WTC11 (cell line): Measurements from ENCODE around the gene FCER1G. TPM values are rescaled to one million over a fixed set of nuclear protein-coding genes. Genes with fewer than 3 reads are reported as not detected.

ENCODE experiments used
- CREM ChIP-seq: sonication (generic); formaldehyde crosslinking; IDR thresholded peaks from 2 replicates; pipeline ENCODE4 v1.8.1; 2022; ENCODE audit warnings: mild to moderate bottlenecking, missing genetic modification reagents, moderate library complexity
- FOXK1 ChIP-seq: sonication (generic); formaldehyde crosslinking; IDR thresholded peaks from 2 replicates; pipeline ENCODE4 v1.8.0; 2022; ENCODE audit warnings: mild to moderate bottlenecking, moderate library complexity, missing genetic modification reagents
- FOXP4 ChIP-seq: sonication (generic); formaldehyde crosslinking; IDR thresholded peaks from 2 replicates; pipeline ENCODE4 v1.8.0; 2022; ENCODE audit warnings: mild to moderate bottlenecking, missing genetic modification reagents
- GABPB1 ChIP-seq: sonication (generic); formaldehyde crosslinking; IDR thresholded peaks from 2 replicates; pipeline ENCODE4 v1.8.1; 2023; ENCODE audit warnings: mild to moderate bottlenecking, missing genetic modification reagents
- GRHL2 ChIP-seq: fragments of 250-450 bp; sonication (Bioruptor Pico); IDR thresholded peaks from 2 replicates; pipeline ENCODE4 v1.8.0; 2022; ENCODE audit warnings: mild to moderate bottlenecking, moderate library complexity; ENCODE audit not compliant: insufficient replicate concordance, severe bottlenecking
- MYBL2 ChIP-seq: sonication (generic); formaldehyde crosslinking; IDR thresholded peaks from 2 replicates; pipeline ENCODE4 v1.8.1; 2023; ENCODE audit warnings: mild to moderate bottlenecking, moderate library complexity, missing genetic modification reagents
- SMAD4 ChIP-seq: sonication (generic); formaldehyde crosslinking; IDR thresholded peaks from 2 replicates; pipeline ENCODE4 v1.8.0; 2022; ENCODE audit warnings: mild to moderate bottlenecking, missing genetic modification reagents
- SP1 ChIP-seq: sonication (generic); formaldehyde crosslinking; conservative IDR thresholded peaks from 2 replicates; pipeline ENCODE4 v1.8.1; 2022; ENCODE audit warnings: missing genetic modification reagents
- TEAD1 ChIP-seq: sonication (generic); formaldehyde crosslinking; IDR thresholded peaks from 2 replicates; pipeline ENCODE4 v1.8.0; 2022; ENCODE audit warnings: mild to moderate bottlenecking, missing genetic modification reagents
- USF1 ChIP-seq: sonication (generic); formaldehyde crosslinking; IDR thresholded peaks from 2 replicates; pipeline ENCODE4 v1.8.0; 2022; ENCODE audit warnings: mild to moderate bottlenecking, missing genetic modification reagents
- ZNF138 ChIP-seq: sonication (generic); formaldehyde crosslinking; conservative IDR thresholded peaks from 2 replicates; pipeline ENCODE4 v1.8.1; 2022; ENCODE audit warnings: mild to moderate bottlenecking, moderate library complexity, missing genetic modification reagents
- ZNF232 ChIP-seq: sonication (generic); formaldehyde crosslinking; IDR thresholded peaks from 2 replicates; pipeline ENCODE4 v1.8.0; 2022; ENCODE audit warnings: mild to moderate bottlenecking, missing genetic modification reagents
- total RNA-seq: library from RNA; stranded (reverse); gene quantifications from 3 replicates; pipeline ENCODE4 v1.2.3, GENCODE V29; 2021
- TF ChIP-seq, protein P1 (sequence below): sonication (generic); formaldehyde crosslinking; IDR thresholded peaks from 2 replicates; pipeline ENCODE4 v1.8.1; 2023; ENCODE audit warnings: mild to moderate bottlenecking, missing genetic modification reagents, borderline replicate concordance
- TF ChIP-seq, protein P2 (sequence below): sonication (generic); formaldehyde crosslinking; IDR thresholded peaks from 2 replicates; pipeline ENCODE4 v1.8.0; 2023; ENCODE audit warnings: missing genetic modification reagents, mild to moderate bottlenecking, borderline replicate concordance
- TF ChIP-seq, protein P3 (sequence below): sonication (generic); formaldehyde crosslinking; IDR thresholded peaks from 2 replicates; pipeline ENCODE4 v1.8.1; 2023; ENCODE audit warnings: mild to moderate bottlenecking, missing genetic modification reagents
- TF ChIP-seq, protein P4 (sequence below): sonication (generic); formaldehyde crosslinking; IDR thresholded peaks from 2 replicates; pipeline ENCODE4 v1.8.1; 2022; ENCODE audit warnings: mild to moderate bottlenecking, moderate library complexity, missing genetic modification reagents
- TF ChIP-seq, protein P5 (sequence below): sonication (generic); formaldehyde crosslinking; IDR thresholded peaks from 2 replicates; pipeline ENCODE4 v1.8.1; 2023; ENCODE audit warnings: mild to moderate bottlenecking, moderate library complexity, missing genetic modification reagents

FCER1G gene
- total RNA-seq, 1 experiment from 2014 or later = 0.85 TPM

DNA sequence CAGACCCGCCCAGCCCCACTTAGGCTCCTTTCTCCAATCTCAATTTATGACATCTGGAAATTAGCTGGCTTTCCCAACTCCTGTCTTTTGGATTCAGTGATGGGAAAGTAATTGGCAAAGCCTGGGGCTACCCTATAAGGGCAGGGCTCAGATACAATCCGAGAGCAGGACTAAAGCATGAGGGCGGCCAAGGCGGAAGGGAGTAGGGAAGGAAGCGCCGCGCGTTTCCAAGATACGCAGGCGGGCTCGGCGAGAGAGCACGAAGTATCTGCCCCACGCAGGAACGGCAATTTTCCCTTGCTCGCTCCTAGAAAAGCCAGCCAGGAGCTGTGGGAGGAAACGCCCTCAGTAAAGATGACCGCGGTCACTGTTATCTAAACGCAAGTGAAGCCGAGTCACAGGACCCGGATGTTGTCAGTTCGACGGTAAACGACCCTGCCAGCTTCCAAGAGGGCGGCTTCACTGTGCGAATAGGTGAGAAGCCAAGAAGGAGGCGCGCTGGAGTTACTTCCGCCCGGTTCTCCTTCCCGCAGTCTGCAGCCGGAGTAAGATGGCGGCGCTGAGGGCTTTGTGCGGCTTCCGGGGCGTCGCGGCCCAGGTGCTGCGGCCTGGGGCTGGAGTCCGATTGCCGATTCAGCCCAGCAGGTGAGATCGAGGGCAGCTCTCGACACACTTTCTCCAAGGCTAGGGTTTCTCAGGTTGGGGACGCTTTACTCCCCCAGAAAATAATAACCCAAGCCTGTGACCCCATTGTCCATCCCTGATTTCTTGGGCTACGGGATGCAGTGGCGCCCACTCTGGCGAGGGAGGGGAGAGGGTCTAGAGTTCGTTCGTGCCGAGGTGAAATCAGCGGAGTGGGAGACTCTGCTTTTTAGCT is 13.0 kb upstream of the FCER1G start, which contains the start of gene NDUFS2 (continued):
- TF ChIP-seq, protein P1, sequence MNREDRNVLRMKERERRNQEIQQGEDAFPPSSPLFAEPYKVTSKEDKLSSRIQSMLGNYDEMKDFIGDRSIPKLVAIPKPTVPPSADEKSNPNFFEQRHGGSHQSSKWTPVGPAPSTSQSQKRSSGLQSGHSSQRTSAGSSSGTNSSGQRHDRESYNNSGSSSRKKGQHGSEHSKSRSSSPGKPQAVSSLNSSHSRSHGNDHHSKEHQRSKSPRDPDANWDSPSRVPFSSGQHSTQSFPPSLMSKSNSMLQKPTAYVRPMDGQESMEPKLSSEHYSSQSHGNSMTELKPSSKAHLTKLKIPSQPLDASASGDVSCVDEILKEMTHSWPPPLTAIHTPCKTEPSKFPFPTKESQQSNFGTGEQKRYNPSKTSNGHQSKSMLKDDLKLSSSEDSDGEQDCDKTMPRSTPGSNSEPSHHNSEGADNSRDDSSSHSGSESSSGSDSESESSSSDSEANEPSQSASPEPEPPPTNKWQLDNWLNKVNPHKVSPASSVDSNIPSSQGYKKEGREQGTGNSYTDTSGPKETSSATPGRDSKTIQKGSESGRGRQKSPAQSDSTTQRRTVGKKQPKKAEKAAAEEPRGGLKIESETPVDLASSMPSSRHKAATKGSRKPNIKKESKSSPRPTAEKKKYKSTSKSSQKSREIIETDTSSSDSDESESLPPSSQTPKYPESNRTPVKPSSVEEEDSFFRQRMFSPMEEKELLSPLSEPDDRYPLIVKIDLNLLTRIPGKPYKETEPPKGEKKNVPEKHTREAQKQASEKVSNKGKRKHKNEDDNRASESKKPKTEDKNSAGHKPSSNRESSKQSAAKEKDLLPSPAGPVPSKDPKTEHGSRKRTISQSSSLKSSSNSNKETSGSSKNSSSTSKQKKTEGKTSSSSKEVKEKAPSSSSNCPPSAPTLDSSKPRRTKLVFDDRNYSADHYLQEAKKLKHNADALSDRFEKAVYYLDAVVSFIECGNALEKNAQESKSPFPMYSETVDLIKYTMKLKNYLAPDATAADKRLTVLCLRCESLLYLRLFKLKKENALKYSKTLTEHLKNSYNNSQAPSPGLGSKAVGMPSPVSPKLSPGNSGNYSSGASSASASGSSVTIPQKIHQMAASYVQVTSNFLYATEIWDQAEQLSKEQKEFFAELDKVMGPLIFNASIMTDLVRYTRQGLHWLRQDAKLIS (CRISPR knock-in tag) = no peak
- TF ChIP-seq MYBL2 (CRISPR knock-in tag) (peak; percentile 75; the same call in 1 of the 2 replicates), FOXK1 (CRISPR knock-in tag) (peak; percentile 96), GRHL2 (CRISPR knock-in tag) (no peak), TEAD1 (CRISPR knock-in tag) (peak; percentile 82), CREM (peak; percentile 51; the same call in 1 of the 2 replicates), GABPB1 (CRISPR knock-in tag) (peak; percentile 83), ZNF232 (peak; percentile 4; the same call in 1 of the 2 replicates), FOXP4 (CRISPR knock-in tag) (peak; percentile 62; the same call in 1 of the 2 replicates), SP1 (peak; percentile 68), SMAD4 (no peak), USF1 (CRISPR knock-in tag) (peak; percentile 44; the same call in 1 of the 2 replicates), ZNF138 (CRISPR knock-in tag) (no peak)
- TF ChIP-seq, protein P2, sequence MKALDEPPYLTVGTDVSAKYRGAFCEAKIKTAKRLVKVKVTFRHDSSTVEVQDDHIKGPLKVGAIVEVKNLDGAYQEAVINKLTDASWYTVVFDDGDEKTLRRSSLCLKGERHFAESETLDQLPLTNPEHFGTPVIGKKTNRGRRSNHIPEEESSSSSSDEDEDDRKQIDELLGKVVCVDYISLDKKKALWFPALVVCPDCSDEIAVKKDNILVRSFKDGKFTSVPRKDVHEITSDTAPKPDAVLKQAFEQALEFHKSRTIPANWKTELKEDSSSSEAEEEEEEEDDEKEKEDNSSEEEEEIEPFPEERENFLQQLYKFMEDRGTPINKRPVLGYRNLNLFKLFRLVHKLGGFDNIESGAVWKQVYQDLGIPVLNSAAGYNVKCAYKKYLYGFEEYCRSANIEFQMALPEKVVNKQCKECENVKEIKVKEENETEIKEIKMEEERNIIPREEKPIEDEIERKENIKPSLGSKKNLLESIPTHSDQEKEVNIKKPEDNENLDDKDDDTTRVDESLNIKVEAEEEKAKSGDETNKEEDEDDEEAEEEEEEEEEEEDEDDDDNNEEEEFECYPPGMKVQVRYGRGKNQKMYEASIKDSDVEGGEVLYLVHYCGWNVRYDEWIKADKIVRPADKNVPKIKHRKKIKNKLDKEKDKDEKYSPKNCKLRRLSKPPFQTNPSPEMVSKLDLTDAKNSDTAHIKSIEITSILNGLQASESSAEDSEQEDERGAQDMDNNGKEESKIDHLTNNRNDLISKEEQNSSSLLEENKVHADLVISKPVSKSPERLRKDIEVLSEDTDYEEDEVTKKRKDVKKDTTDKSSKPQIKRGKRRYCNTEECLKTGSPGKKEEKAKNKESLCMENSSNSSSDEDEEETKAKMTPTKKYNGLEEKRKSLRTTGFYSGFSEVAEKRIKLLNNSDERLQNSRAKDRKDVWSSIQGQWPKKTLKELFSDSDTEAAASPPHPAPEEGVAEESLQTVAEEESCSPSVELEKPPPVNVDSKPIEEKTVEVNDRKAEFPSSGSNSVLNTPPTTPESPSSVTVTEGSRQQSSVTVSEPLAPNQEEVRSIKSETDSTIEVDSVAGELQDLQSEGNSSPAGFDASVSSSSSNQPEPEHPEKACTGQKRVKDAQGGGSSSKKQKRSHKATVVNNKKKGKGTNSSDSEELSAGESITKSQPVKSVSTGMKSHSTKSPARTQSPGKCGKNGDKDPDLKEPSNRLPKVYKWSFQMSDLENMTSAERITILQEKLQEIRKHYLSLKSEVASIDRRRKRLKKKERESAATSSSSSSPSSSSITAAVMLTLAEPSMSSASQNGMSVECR (CRISPR knock-in tag) = 0 out of 2 replicates have a peak, but pooled peaks have one; percentile 32
- TF ChIP-seq, protein P3, sequence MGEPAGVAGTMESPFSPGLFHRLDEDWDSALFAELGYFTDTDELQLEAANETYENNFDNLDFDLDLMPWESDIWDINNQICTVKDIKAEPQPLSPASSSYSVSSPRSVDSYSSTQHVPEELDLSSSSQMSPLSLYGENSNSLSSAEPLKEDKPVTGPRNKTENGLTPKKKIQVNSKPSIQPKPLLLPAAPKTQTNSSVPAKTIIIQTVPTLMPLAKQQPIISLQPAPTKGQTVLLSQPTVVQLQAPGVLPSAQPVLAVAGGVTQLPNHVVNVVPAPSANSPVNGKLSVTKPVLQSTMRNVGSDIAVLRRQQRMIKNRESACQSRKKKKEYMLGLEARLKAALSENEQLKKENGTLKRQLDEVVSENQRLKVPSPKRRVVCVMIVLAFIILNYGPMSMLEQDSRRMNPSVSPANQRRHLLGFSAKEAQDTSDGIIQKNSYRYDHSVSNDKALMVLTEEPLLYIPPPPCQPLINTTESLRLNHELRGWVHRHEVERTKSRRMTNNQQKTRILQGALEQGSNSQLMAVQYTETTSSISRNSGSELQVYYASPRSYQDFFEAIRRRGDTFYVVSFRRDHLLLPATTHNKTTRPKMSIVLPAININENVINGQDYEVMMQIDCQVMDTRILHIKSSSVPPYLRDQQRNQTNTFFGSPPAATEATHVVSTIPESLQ (CRISPR knock-in tag) = no peak
- TF ChIP-seq, protein P4, sequence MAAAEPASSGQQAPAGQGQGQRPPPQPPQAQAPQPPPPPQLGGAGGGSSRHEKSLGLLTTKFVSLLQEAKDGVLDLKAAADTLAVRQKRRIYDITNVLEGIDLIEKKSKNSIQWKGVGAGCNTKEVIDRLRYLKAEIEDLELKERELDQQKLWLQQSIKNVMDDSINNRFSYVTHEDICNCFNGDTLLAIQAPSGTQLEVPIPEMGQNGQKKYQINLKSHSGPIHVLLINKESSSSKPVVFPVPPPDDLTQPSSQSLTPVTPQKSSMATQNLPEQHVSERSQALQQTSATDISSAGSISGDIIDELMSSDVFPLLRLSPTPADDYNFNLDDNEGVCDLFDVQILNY = peak; percentile 66; the same call in 1 of the 2 replicates
- TF ChIP-seq, protein P5, sequence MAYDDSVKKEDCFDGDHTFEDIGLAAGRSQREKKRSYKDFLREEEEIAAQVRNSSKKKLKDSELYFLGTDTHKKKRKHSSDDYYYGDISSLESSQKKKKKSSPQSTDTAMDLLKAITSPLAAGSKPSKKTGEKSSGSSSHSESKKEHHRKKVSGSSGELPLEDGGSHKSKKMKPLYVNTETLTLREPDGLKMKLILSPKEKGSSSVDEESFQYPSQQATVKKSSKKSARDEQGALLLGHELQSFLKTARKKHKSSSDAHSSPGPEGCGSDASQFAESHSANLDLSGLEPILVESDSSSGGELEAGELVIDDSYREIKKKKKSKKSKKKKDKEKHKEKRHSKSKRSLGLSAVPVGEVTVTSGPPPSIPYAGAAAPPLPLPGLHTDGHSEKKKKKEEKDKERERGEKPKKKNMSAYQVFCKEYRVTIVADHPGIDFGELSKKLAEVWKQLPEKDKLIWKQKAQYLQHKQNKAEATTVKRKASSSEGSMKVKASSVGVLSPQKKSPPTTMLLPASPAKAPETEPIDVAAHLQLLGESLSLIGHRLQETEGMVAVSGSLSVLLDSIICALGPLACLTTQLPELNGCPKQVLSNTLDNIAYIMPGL (CRISPR knock-in tag) = peak; percentile 89
